Measurements from ENCODE around the gene BORCS5.

DNA sequence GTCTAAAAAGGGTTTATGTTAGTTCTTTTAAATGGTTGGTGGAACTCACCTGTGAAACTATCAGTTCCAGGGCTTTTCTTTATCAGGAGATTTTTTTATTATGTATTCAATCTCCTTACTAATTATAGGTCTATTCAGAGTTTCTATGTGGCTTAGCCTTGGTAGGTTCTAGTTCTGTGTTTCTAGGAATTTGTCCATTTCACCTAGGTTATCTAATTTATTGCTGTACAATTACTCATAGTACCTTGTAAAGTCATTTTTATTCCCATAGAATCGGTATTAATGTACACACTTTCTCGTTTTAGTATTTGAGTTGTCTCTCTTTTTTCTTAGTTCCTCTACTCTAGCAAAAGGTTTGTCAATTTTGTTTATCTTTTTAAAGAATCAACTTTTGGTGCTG is 59.0 kb downstream of the BORCS5 start:
- TF ChIP-seq, protein P1, sequence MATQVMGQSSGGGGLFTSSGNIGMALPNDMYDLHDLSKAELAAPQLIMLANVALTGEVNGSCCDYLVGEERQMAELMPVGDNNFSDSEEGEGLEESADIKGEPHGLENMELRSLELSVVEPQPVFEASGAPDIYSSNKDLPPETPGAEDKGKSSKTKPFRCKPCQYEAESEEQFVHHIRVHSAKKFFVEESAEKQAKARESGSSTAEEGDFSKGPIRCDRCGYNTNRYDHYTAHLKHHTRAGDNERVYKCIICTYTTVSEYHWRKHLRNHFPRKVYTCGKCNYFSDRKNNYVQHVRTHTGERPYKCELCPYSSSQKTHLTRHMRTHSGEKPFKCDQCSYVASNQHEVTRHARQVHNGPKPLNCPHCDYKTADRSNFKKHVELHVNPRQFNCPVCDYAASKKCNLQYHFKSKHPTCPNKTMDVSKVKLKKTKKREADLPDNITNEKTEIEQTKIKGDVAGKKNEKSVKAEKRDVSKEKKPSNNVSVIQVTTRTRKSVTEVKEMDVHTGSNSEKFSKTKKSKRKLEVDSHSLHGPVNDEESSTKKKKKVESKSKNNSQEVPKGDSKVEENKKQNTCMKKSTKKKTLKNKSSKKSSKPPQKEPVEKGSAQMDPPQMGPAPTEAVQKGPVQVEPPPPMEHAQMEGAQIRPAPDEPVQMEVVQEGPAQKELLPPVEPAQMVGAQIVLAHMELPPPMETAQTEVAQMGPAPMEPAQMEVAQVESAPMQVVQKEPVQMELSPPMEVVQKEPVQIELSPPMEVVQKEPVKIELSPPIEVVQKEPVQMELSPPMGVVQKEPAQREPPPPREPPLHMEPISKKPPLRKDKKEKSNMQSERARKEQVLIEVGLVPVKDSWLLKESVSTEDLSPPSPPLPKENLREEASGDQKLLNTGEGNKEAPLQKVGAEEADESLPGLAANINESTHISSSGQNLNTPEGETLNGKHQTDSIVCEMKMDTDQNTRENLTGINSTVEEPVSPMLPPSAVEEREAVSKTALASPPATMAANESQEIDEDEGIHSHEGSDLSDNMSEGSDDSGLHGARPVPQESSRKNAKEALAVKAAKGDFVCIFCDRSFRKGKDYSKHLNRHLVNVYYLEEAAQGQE (IDR thresholded peaks at IDR 0.05; ENCODE audit: insufficient read depth in 1 of 2, low read depth in 2 of 2, low read length in 2 of 2): no peak
- TF ChIP-seq POLR2AphosphoS5 (IDR thresholded peaks at IDR 0.05; ENCODE audit: low read depth, low read length): no peak
- no peak for TF ChIP-seq TAF1 (IDR thresholded peaks at IDR 0.05; ENCODE audit: borderline replicate concordance, insufficient read depth, low read length)

Data from PFSK-1 (cell line).